H1 (cell line): ENCODE results near the gene PGGHG. TPM values are rescaled to one million over a fixed set of nuclear protein-coding genes. Genes with fewer than 3 reads are reported as not detected.

Experiments
- CBX5 ChIP-seq: fragments of 300-800, 300-1000 bp; sonication (generic); IDR thresholded peaks from 2 replicates; pipeline ENCODE4 v1.7.1; 2016; ENCODE audit warnings: antibody characterized with exemption, low read length, low read depth
- CHD2 ChIP-seq: IDR thresholded peaks from 2 replicates; pipeline ENCODE4 v1.6.1; 2012; ENCODE audit warnings: low read length, improper control_type of control experiment
- GABPA ChIP-seq: IDR thresholded peaks from 2 replicates; pipeline ENCODE4 v1.6.1; 2011; ENCODE audit warnings: mild to moderate bottlenecking, low read length, moderate library complexity, borderline replicate concordance; ENCODE audit not compliant: insufficient read depth
- SAP30 ChIP-seq: fragments of 300-600 bp; sonication (generic); IDR thresholded peaks from 2 replicates; pipeline ENCODE4 v1.7.1; 2012; ENCODE audit warnings: low read length, moderate library complexity, mild to moderate bottlenecking, inconsistent platforms; ENCODE audit not compliant: insufficient read depth, insufficient replicate concordance
- SIRT6 ChIP-seq: IDR thresholded peaks from one replicate; pipeline ENCODE4 v1.7.1; 2012; ENCODE audit warnings: low read length, inconsistent platforms
- SP2 ChIP-seq: IDR thresholded peaks from 2 replicates; pipeline ENCODE4 v1.6.1; 2012; ENCODE audit warnings: mild to moderate bottlenecking, low read length, inconsistent platforms
- polyA plus RNA-seq, 7 experiments: library from polyadenylated mRNA; depleted of rRNA in 3 of 7; stranded (reverse) in 5 of 7; unstranded in 2 of 7; fragments of >200 nt in 5 of 7; fragments of 200-250 nt in 2 of 7; gene quantifications; 1 replicate in 5 of 7; 2 replicates in 1 of 7; 4 replicates in 1 of 7; pipeline versions ENCODE4 v1.2.1 to v1.2.3, GENCODE V29; 2011 to 2013; ENCODE audit warnings: missing spikeins in 2 of 7, mixed read lengths in 2 of 7
- total RNA-seq: library from RNA; stranded (reverse); fragmentation: NEBNext Ultra II Directional; extraction: Animal tissue kit (Norgen Biotek cat#: 25700); gene quantifications from 2 replicates; pipeline ENCODE4 v1.2.1, GENCODE V29; 2021

PGGHG gene
- total and polyA plus RNA-seq, 2 of the 8 experiments (the other 6 are each of a cell fraction or from before 2014, with no cell fraction given) = 34.8 to 60.7 TPM

DNA sequence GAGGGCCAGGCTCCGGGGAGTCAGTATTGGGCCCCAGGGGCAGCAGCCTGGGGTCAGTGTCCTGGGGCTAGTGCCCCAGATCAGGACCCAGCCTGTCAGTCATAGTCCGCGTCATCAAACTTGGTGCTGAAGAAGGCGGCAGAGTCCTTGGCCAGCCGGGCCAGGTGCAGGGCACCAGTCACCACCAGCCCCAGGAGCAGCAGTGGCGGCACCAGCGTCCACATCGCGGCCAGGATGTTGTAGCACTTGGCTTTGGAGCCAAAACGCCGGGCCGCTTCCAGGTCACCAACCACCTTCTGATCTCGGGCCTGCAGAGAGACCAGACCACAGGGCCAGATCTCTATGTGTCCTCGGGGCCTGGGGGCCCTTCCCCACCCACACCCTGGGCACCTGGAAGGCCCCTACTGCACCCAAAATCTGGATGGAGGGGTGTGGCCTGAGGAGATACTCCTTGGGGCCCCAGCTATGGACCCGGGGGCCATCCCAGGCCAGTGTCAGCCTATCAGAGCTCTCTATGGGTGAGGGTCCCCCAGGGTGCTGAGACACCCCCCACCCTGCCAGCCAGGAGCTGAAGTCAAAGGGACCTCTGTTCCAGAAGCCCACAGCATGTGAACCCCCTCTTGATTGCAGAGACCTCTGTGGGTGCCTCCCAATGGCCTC, 9.6 kb downstream of the PGGHG start (continued):
- no peak for TF ChIP-seq SIRT6
- TF ChIP-seq SAP30 = no peak
- TF ChIP-seq CHD2 = no peak
- no peak for TF ChIP-seq GABPA
- no peak for TF ChIP-seq CBX5
- no peak for TF ChIP-seq SP2
